Neural progenitor cell (in vitro differentiated cells): ENCODE measurements around the gene ENO3. TPM values are rescaled to one million over a fixed set of nuclear protein-coding genes. Genes with fewer than 3 reads are reported as not detected.
A peak's percentile ranks its signal among the peaks of the same experiment; 100 is the strongest.

Experiments used
- DNase-seq: peaks from one replicate; pipeline ENCODE4 v3.0.0-alpha.2; 2016; ENCODE audit warnings: low spot score
- H2AFZ ChIP-seq: fragments of 200-600 bp; sonication (generic); replicated peaks from 2 replicates; pipeline ENCODE4 v1.6.1; 2016; ENCODE audit warnings: antibody characterized with exemption
- H3F3A ChIP-seq: fragments of 200-600 bp; sonication (generic); 2 replicates; pipeline ENCODE4 v1.6.1; 2016; ENCODE audit warnings: antibody characterized with exemption, low read depth
- H3K27ac ChIP-seq: fragments of 200-600 bp; sonication (generic); 2 replicates; pipeline ENCODE4 v1.5.1; 2016; ENCODE audit warnings: mild to moderate bottlenecking
- H3K27me3 ChIP-seq: fragments of 200-600 bp; sonication (generic); 2 replicates; pipeline ENCODE4 v1.6.1; 2016; ENCODE audit warnings: mild to moderate bottlenecking, moderate library complexity
- H3K36me3 ChIP-seq: fragments of 200-600 bp; sonication (generic); 2 replicates; pipeline ENCODE4 v1.5.1; 2016
- H3K4me1 ChIP-seq: fragments of 200-600 bp; sonication (generic); 2 replicates; pipeline ENCODE4 v1.6.1; 2016; ENCODE audit warnings: mixed run types
- H3K4me2 ChIP-seq: fragments of 200-600 bp; sonication (generic); 2 replicates; pipeline ENCODE4 v1.6.1; 2016
- H3K4me3 ChIP-seq: fragments of 200-600 bp; sonication (generic); 2 replicates; pipeline ENCODE4 v1.5.1; 2016
- H3K79me2 ChIP-seq: fragments of 200-600 bp; sonication (generic); 2 replicates; pipeline ENCODE4 v1.6.1; 2016; ENCODE audit warnings: low read depth
- H3K9ac ChIP-seq: fragments of 200-600 bp; sonication (generic); 2 replicates; pipeline ENCODE4 v1.6.1; 2016
- H3K9me3 ChIP-seq: fragments of 200-600 bp; sonication (generic); 2 replicates; pipeline ENCODE4 v1.5.1; 2016; ENCODE audit warnings: low read depth
- H4K20me1 ChIP-seq: fragments of 200-600 bp; sonication (generic); 2 replicates; pipeline ENCODE4 v1.6.1; 2016; ENCODE audit warnings: low read depth
- H3K27ac Mint-ChIP-seq: 3 replicates; pipeline ENCODE4 v1.8.0; 2021; ENCODE audit warnings: mixed read lengths
- H3K27me3 Mint-ChIP-seq: 2 replicates; pipeline ENCODE4 v1.8.0; 2022; ENCODE audit warnings: low read depth, mild to moderate bottlenecking, inconsistent platforms, moderate library complexity, mixed read lengths; ENCODE audit not compliant: insufficient read depth
- H3K36me3 Mint-ChIP-seq: 3 replicates; pipeline ENCODE4 v1.8.0; 2021; ENCODE audit warnings: mixed read lengths
- H3K4me1 Mint-ChIP-seq: 3 replicates; pipeline ENCODE4 v1.8.0; 2021; ENCODE audit warnings: mixed read lengths
- H3K4me3 Mint-ChIP-seq: 3 replicates; pipeline ENCODE4 v1.8.0; 2021; ENCODE audit warnings: mild to moderate bottlenecking, moderate library complexity, mixed read lengths
- H3K9me3 Mint-ChIP-seq: 3 replicates; pipeline ENCODE4 v1.8.0; 2020; ENCODE audit warnings: mixed read lengths
- EZH2 ChIP-seq: fragments of 200-600 bp; sonication (generic); IDR thresholded peaks from 2 replicates; pipeline ENCODE4 v1.6.1; 2017; ENCODE audit warnings: antibody characterized with exemption, mild to moderate bottlenecking, moderate library complexity
- EZH2phosphoT487 ChIP-seq: fragments of 200-600 bp; sonication (generic); IDR thresholded peaks from 2 replicates; pipeline ENCODE4 v1.6.1; 2017; ENCODE audit warnings: antibody characterized with exemption
- total RNA-seq: library from RNA; depleted of rRNA; stranded (reverse); fragments of >200 nt; gene quantifications from 2 replicates; pipeline ENCODE4 v1.2.3, GENCODE V29; 2015; ENCODE audit warnings: low replicate concordance
- TF ChIP-seq, protein P1 (sequence below): fragments of 200-600 bp; sonication (generic); IDR thresholded peaks from 2 replicates; pipeline ENCODE4 v1.5.1; 2017; ENCODE audit warnings: antibody characterized with exemption, mild to moderate bottlenecking

ENO3 gene
- total RNA-seq, 1 donor from 2014 or later, result 20.8 TPM

DNA sequence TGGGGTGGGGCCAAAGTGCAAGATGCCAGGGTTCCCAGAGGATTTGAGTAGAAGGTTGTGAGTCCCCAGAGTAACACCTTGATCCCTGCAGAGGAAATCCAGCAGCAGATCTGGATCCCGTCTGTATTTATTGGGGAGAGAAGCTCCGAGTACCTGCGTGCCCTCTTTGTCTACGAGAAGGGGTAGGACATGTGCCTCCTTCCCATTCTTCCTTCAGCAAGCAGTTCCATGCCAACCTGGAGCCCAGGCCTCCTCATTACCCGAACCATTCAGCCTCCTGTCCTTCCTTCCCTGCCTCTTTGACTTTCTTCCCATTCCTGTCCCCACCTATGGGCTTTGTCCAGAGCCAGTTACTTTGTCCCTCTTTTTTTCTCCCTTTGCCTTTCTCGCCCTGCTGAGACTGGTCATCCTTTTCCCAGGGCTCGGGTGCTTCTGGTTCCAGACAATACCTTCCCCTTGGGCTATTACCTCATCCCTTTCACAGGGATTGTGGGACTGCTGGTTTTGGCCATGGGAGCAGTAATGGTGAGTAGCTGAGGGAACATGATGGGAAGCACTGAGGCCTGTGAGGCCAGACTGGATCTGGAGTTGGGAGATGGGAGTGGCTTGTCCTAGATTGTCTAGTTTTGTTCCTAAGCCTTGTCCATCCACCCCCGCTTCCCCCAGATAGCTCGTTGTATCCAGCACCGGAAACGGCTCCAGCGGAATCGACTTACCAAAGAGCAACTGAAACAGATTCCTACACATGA lies 8.0 kb upstream of the ENO3 start:
- no peaks in the 10 kb centered on the region for H3K9me3 Mint-ChIP-seq
- peaks cover 87% of the 10 kb centered on the region for H3K79me2 ChIP-seq
- H3K36me3 ChIP-seq, result no peaks in the 10 kb centered on the region
- no peaks in the 10 kb centered on the region for H3K27me3 ChIP-seq
- H3K27me3 Mint-ChIP-seq, result peaks cover 11% of the 10 kb centered on the region
- no peak overlapping the region for H2AFZ ChIP-seq
- peaks cover 83% of the 10 kb centered on the region for H3F3A ChIP-seq
- H4K20me1 ChIP-seq, result peaks cover 62% of the 10 kb centered on the region
- H3K4me1 ChIP-seq, result peaks cover 25% of the 10 kb centered on the region
- H3K4me3 ChIP-seq, result no peak overlapping the region
- H3K4me1 Mint-ChIP-seq, result peaks cover 44% of the 10 kb centered on the region
- H3K27ac Mint-ChIP-seq, result no peak overlapping the region
- peak overlapping the region; percentile 96 for H3K4me3 Mint-ChIP-seq
- DNase-seq, result no peak
- peaks cover 30% of the 10 kb centered on the region for H3K36me3 Mint-ChIP-seq
- no peak overlapping the region for H3K27ac ChIP-seq
- TF ChIP-seq EZH2, result no peak
- TF ChIP-seq, protein P1, sequence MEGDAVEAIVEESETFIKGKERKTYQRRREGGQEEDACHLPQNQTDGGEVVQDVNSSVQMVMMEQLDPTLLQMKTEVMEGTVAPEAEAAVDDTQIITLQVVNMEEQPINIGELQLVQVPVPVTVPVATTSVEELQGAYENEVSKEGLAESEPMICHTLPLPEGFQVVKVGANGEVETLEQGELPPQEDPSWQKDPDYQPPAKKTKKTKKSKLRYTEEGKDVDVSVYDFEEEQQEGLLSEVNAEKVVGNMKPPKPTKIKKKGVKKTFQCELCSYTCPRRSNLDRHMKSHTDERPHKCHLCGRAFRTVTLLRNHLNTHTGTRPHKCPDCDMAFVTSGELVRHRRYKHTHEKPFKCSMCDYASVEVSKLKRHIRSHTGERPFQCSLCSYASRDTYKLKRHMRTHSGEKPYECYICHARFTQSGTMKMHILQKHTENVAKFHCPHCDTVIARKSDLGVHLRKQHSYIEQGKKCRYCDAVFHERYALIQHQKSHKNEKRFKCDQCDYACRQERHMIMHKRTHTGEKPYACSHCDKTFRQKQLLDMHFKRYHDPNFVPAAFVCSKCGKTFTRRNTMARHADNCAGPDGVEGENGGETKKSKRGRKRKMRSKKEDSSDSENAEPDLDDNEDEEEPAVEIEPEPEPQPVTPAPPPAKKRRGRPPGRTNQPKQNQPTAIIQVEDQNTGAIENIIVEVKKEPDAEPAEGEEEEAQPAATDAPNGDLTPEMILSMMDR, result no peak
- no peak for TF ChIP-seq EZH2phosphoT487
- H3K9ac ChIP-seq, result no peak overlapping the region
- H3K4me2 ChIP-seq, result no peak overlapping the region
- no peaks in the 10 kb centered on the region for H3K9me3 ChIP-seq

DNA sequence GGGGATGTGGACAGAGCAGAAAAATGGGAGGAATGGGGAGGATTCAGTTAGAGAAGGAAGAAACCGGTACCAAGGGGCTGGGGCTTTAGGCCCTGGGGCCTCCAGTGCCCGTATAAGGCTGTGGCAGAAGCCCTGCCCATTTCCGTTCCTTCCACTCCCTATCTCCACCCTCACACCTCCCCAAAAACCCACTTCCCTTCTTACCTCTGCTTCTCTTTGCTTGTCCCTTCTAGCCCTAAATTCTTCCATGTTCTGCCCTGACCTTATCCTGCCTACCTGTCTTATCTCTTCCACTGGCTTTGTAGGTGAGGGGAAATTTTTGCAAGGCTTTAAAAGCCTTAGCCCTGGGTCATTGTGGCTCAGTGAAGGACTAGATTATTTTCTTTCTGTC lies 6.8 kb upstream of the ENO3 start:
- Histone ChIP-seq H3K4me1 (peaks cover 17% of the 10 kb centered on the region), H3K79me2 (peaks cover 82% of the 10 kb centered on the region), H3K36me3 (no peaks in the 10 kb centered on the region), H3F3A (peaks cover 89% of the 10 kb centered on the region), H3K9ac (no peak overlapping the region), H3K27me3 (no peaks in the 10 kb centered on the region), H3K4me3 (no peak overlapping the region), H3K27ac (peak overlapping the region; percentile 17), H2AFZ (no peak overlapping the region), H3K4me2 (no peak overlapping the region), H4K20me1 (peaks cover 59% of the 10 kb centered on the region), H3K9me3 (no peaks in the 10 kb centered on the region)
- H3K27me3 Mint-ChIP-seq, result peaks cover 11% of the 10 kb centered on the region
- no peak overlapping the region for H3K27ac Mint-ChIP-seq
- H3K36me3 Mint-ChIP-seq, result peaks cover 27% of the 10 kb centered on the region
- peaks cover 36% of the 10 kb centered on the region for H3K4me1 Mint-ChIP-seq
- H3K4me3 Mint-ChIP-seq, result peak overlapping the region; percentile 46
- TF ChIP-seq EZH2, result no peak
- no peak for TF ChIP-seq EZH2phosphoT487
- TF ChIP-seq, protein P1, result no peak
- no peak for DNase-seq
- no peaks in the 10 kb centered on the region for H3K9me3 Mint-ChIP-seq

DNA sequence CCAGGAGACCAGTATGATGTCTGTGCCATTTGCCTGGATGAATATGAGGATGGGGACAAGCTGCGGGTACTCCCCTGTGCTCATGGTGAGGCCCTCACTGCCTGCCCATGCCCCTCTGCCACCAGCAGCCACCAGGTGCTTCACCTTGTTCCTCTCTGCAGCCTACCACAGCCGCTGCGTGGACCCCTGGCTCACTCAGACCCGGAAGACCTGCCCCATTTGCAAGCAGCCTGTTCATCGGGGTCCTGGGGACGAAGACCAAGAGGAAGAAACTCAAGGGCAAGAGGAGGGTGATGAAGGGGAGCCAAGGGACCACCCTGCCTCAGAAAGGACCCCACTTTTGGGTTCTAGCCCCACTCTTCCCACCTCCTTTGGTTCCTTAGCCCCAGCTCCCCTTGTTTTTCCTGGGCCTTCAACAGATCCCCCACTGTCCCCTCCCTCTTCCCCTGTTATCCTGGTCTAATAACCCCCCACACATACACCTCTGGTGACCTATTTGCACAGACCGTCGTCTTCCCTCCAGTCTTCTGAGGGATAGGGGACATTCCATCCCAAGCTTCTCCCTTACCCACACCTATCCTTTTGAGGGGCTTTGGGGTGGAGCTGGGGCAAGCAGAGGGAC lies 6.3 kb upstream of the ENO3 start:
- Histone ChIP-seq H3K79me2 (peaks cover 78% of the 10 kb centered on the region), H3K9ac (no peak overlapping the region), H3K4me3 (no peak overlapping the region), H3F3A (peaks cover 89% of the 10 kb centered on the region), H2AFZ (no peak overlapping the region), H3K4me2 (no peak overlapping the region), H4K20me1 (peaks cover 58% of the 10 kb centered on the region), H3K9me3 (no peaks in the 10 kb centered on the region), H3K4me1 (peaks cover 17% of the 10 kb centered on the region), H3K36me3 (no peaks in the 10 kb centered on the region), H3K27me3 (no peaks in the 10 kb centered on the region), H3K27ac (peak overlapping the region; percentile 17)
- Mint-ChIP-seq H3K27ac (no peak overlapping the region), H3K4me1 (peaks cover 34% of the 10 kb centered on the region), H3K27me3 (peaks cover 11% of the 10 kb centered on the region), H3K36me3 (peaks cover 27% of the 10 kb centered on the region), H3K4me3 (peak overlapping the region; percentile 93), H3K9me3 (no peaks in the 10 kb centered on the region)
- TF ChIP-seq, protein P1, result no peak
- no peak for TF ChIP-seq EZH2phosphoT487
- TF ChIP-seq EZH2, result no peak
- no peak for DNase-seq
